H9 (cell line): Measurements from ENCODE around the gene SH3TC2. TPM values are rescaled to one million over a fixed set of nuclear protein-coding genes. Genes with fewer than 3 reads are reported as not detected.

ENCODE experiments used
- DNase-seq: peaks from one replicate; pipeline ENCODE4 v3.0.0-alpha.2; 2017
- H2AFZ ChIP-seq: one replicate; pipeline ENCODE4 v1.6.1; 2013; ENCODE audit warnings: mild to moderate bottlenecking, low read length, control low read depth, moderate library complexity
- H2AK5ac ChIP-seq: 2 replicates; pipeline ENCODE4 v1.6.1; 2013; ENCODE audit warnings: low read length, control low read depth, mixed read lengths; ENCODE audit not compliant: insufficient read length
- H2BK120ac ChIP-seq: one replicate; pipeline ENCODE4 v1.6.1; 2013; ENCODE audit warnings: low read depth, mild to moderate bottlenecking, low read length, control low read depth, inconsistent platforms; ENCODE audit not compliant: poor library complexity, severe bottlenecking
- H2BK12ac ChIP-seq: 2 replicates; pipeline ENCODE4 v1.6.1; 2013; ENCODE audit warnings: low read length, control low read depth, mixed read lengths, low read depth; ENCODE audit not compliant: insufficient read length
- H2BK15ac ChIP-seq: 2 replicates; pipeline ENCODE4 v1.6.1; 2013; ENCODE audit warnings: low read depth, low read length, control low read depth
- H2BK20ac ChIP-seq: one replicate; pipeline ENCODE4 v1.6.1; 2013; ENCODE audit warnings: low read depth, mild to moderate bottlenecking, low read length, control low read depth, inconsistent platforms; ENCODE audit not compliant: poor library complexity, severe bottlenecking
- H2BK5ac ChIP-seq: 2 replicates; pipeline ENCODE4 v1.6.1; 2013; ENCODE audit warnings: low read length, control low read depth, mixed read lengths; ENCODE audit not compliant: insufficient read length
- H3K14ac ChIP-seq: 2 replicates; pipeline ENCODE4 v1.6.1; 2013; ENCODE audit warnings: low read length, control low read depth; ENCODE audit not compliant: insufficient read depth
- H3K18ac ChIP-seq: 2 replicates; pipeline ENCODE4 v1.6.1; 2013; ENCODE audit warnings: low read depth, mild to moderate bottlenecking, mixed read lengths, low read length, control low read depth; ENCODE audit not compliant: insufficient read length
- H3K23ac ChIP-seq: 2 replicates; pipeline ENCODE4 v1.6.1; 2013; ENCODE audit warnings: low read length, control low read depth, mixed read lengths, low read depth; ENCODE audit not compliant: insufficient read length
- H3K23me2 ChIP-seq: 2 replicates; pipeline ENCODE4 v1.6.1; 2013; ENCODE audit warnings: low read depth, mild to moderate bottlenecking, mixed read lengths, low read length, control low read depth; ENCODE audit not compliant: insufficient read length, poor library complexity, severe bottlenecking
- H3K27ac ChIP-seq: 2 replicates; pipeline ENCODE4 v1.5.1; 2013; ENCODE audit warnings: low read length, control low read depth, mixed read lengths, low read depth; ENCODE audit not compliant: insufficient read length
- H3K27me3 ChIP-seq: 2 replicates; pipeline ENCODE4 v1.6.1; 2013; ENCODE audit warnings: low read length, control low read depth, inconsistent platforms; ENCODE audit not compliant: insufficient read depth
- H3K4ac ChIP-seq: 2 replicates; pipeline ENCODE4 v1.6.1; 2013; ENCODE audit warnings: low read depth, mild to moderate bottlenecking, control low read depth, inconsistent platforms, low read length, moderate library complexity
- H3K4me1 ChIP-seq: 2 replicates; pipeline ENCODE4 v1.6.1; 2013; ENCODE audit warnings: low read length, control low read depth, inconsistent platforms; ENCODE audit not compliant: insufficient read depth
- H3K4me2 ChIP-seq: 2 replicates; pipeline ENCODE4 v1.6.1; 2013; ENCODE audit warnings: low read length, control low read depth, mixed read lengths; ENCODE audit not compliant: insufficient read length, insufficient read depth
- H3K56ac ChIP-seq: 2 replicates; pipeline ENCODE4 v1.6.1; 2013; ENCODE audit warnings: low read depth, mild to moderate bottlenecking, mixed read lengths, low read length, control low read depth; ENCODE audit not compliant: insufficient read length
- H3K79me1 ChIP-seq: 2 replicates; pipeline ENCODE4 v1.6.1; 2013; ENCODE audit warnings: low read depth, mild to moderate bottlenecking, moderate library complexity, low read length, control low read depth, inconsistent platforms; ENCODE audit not compliant: insufficient read depth, poor library complexity, severe bottlenecking
- H3K79me2 ChIP-seq: 2 replicates; pipeline ENCODE4 v1.6.1; 2013; ENCODE audit warnings: low read length, control low read depth, inconsistent platforms; ENCODE audit not compliant: insufficient read depth
- H3K9ac ChIP-seq: 2 replicates; pipeline ENCODE4 v1.6.1; 2013; ENCODE audit warnings: low read length, control low read depth, mixed read lengths; ENCODE audit not compliant: insufficient read length; ENCODE audit errors: extremely low read depth
- H3K9me3 ChIP-seq: one replicate; pipeline ENCODE4 v1.6.1; 2013; ENCODE audit warnings: low read depth, low read length, inconsistent platforms; ENCODE audit not compliant: control insufficient read depth
- H3T11ph ChIP-seq: one replicate; pipeline ENCODE4 v1.6.1; 2013; ENCODE audit warnings: mild to moderate bottlenecking, low read length, control low read depth, inconsistent platforms
- H4K20me1 ChIP-seq: one replicate; pipeline ENCODE4 v1.6.1; 2013; ENCODE audit not compliant: control insufficient read depth, insufficient read length, insufficient read depth
- H4K5ac ChIP-seq: 2 replicates; pipeline ENCODE4 v1.6.1; 2013; ENCODE audit warnings: low read depth, mild to moderate bottlenecking, mixed read lengths, low read length, control low read depth; ENCODE audit not compliant: insufficient read length
- H4K8ac ChIP-seq: replicated peaks from 2 replicates; pipeline ENCODE4 v1.6.1; 2013; ENCODE audit warnings: low read length, control low read depth, mixed read lengths, low read depth; ENCODE audit not compliant: insufficient read length
- H4K91ac ChIP-seq: 2 replicates; pipeline ENCODE4 v1.6.1; 2013; ENCODE audit warnings: low read depth, mild to moderate bottlenecking, moderate library complexity, mixed read lengths, low read length, control low read depth; ENCODE audit not compliant: insufficient read length
- H3K27ac Mint-ChIP-seq, 3 experiments: 2 replicates in 2 of 3; 3 replicates in 1 of 3; pipeline ENCODE4 v1.8.0; 2020 to 2021; ENCODE audit warnings: mixed read lengths in 3 of 3, mild to moderate bottlenecking in 1 of 3, moderate library complexity in 1 of 3
- H3K27me3 Mint-ChIP-seq: 2 replicates; pipeline ENCODE4 v1.8.0; 2021; ENCODE audit warnings: low read depth, mild to moderate bottlenecking, moderate library complexity, mixed read lengths
- H3K36me3 Mint-ChIP-seq, 3 experiments: 2 replicates in 2 of 3; 3 replicates in 1 of 3; pipeline ENCODE4 v1.8.0; 2020 to 2021; ENCODE audit warnings: low read depth in 3 of 3, mixed read lengths in 3 of 3; ENCODE audit not compliant: insufficient read depth in 1 of 3
- H3K4me1 Mint-ChIP-seq, 2 experiments: 2 replicates each; pipeline ENCODE4 v1.8.0; 2020; ENCODE audit warnings: mixed read lengths in 2 of 2
- H3K4me3 Mint-ChIP-seq, 2 experiments: 2 replicates in 1 of 2; 3 replicates in 1 of 2; pipeline ENCODE4 v1.8.0; 2020 to 2021; ENCODE audit warnings: mild to moderate bottlenecking in 2 of 2, mixed read lengths in 2 of 2, moderate library complexity in 1 of 2
- H3K9me3 Mint-ChIP-seq, 2 experiments: 2 replicates in 1 of 2; 3 replicates in 1 of 2; pipeline ENCODE4 v1.8.0; 2020; ENCODE audit warnings: mild to moderate bottlenecking in 2 of 2, mixed read lengths in 2 of 2, moderate library complexity in 1 of 2
- CTCF ChIP-seq: fragments of 200-600 bp; sonication (generic); conservative IDR thresholded peaks from 3 replicates; pipeline ENCODE4 v1.8.0; 2021; ENCODE audit warnings: antibody characterized with exemption, mild to moderate bottlenecking
- WGBS: extraction: QIAGEN DNeasy Blood & Tissue Kit; methylation state at CpG from one replicate; pipeline ENCODE4 v1.1.7; 2013; ENCODE audit warnings: missing lambda C conversion rate, low lambda C conversion rate, mixed read lengths; ENCODE audit not compliant: insufficient read length; ENCODE audit errors: extremely low coverage; 5-methylcytosine and 5-hydroxymethylcytosine counted together
- total RNA-seq: library from RNA; stranded (reverse); gene quantifications from 2 replicates; pipeline ENCODE4 v1.2.1, GENCODE V29; 2021

The SH3TC2 gene
- total RNA-seq, 1 experiment from 2014 or later: not detected

GRCh38 chr5:148992265-148992664, 70.6 kb downstream of the SH3TC2 start:
- H3K14ac ChIP-seq: no peak overlapping the region
- Mint-ChIP-seq H3K4me1 (peaks cover 6 to 12% of the 10 kb centered on the region in 2 experiments), H3K27ac (no peak overlapping the region), H3K36me3 (no peaks in the 10 kb centered on the region), H3K9me3 (no peaks in the 10 kb centered on the region), H3K27me3 (no peaks in the 10 kb centered on the region), H3K4me3 (no peak overlapping the region)
- H3K79me1 ChIP-seq: no peaks in the 10 kb centered on the region
- no peaks in the 10 kb centered on the region for H3K23me2 ChIP-seq
- no peak overlapping the region for H2BK12ac ChIP-seq
- no peak overlapping the region for H3K56ac ChIP-seq
- H4K91ac ChIP-seq: no peak overlapping the region
- TF ChIP-seq CTCF: no peak
- H4K5ac ChIP-seq: no peak overlapping the region
- no peak overlapping the region for H3K23ac ChIP-seq
- no peaks in the 10 kb centered on the region for H3K79me2 ChIP-seq
- no peak overlapping the region for H2BK15ac ChIP-seq
- no CpG with 5 or more reads among the region's 3 CpGs for WGBS
- no peak overlapping the region for H3K4me2 ChIP-seq
- no peak for DNase-seq
- H3K4me1 ChIP-seq: no peaks in the 10 kb centered on the region
- no peak overlapping the region for H2BK20ac ChIP-seq
- no peak overlapping the region for H2AK5ac ChIP-seq
- H3T11ph ChIP-seq: no peak overlapping the region
- no peak overlapping the region for H4K8ac ChIP-seq
- no peak overlapping the region for H2AFZ ChIP-seq
- no peak overlapping the region for H2BK5ac ChIP-seq
- no peak overlapping the region for H3K9ac ChIP-seq
- H3K27ac ChIP-seq: no peak overlapping the region
- no peak overlapping the region for H2BK120ac ChIP-seq
- H4K20me1 ChIP-seq: no peaks in the 10 kb centered on the region
- H3K4ac ChIP-seq: no peak overlapping the region
- no peaks in the 10 kb centered on the region for H3K27me3 ChIP-seq
- H3K18ac ChIP-seq: no peak overlapping the region
- no peaks in the 10 kb centered on the region for H3K9me3 ChIP-seq
